RWPE2 (cell line): Measurements from ENCODE around the gene BAX.

Experiments used
- ATAC-seq: fragments of 200-7000 bp; cut with Tn5 transposase; 3 replicates; pipeline ENCODE4 v1.9.1; 2021; ENCODE audit warnings: low read depth
- DNase-seq: peaks from one replicate; pipeline ENCODE4 v3.0.0-alpha.2; 2020; ENCODE audit warnings: low spot score
- H3K27ac ChIP-seq: fragments of 450-650 bp; 2 replicates; pipeline ENCODE4 v1.5.1; 2017; ENCODE audit warnings: mild to moderate bottlenecking; ENCODE audit not compliant: poor library complexity, severe bottlenecking
- H3K27me3 ChIP-seq: fragments of 250-450 bp; sonication (Bioruptor Pico); 2 replicates; pipeline ENCODE4 v1.5.1; 2021; ENCODE audit warnings: mild to moderate bottlenecking, moderate library complexity; ENCODE audit not compliant: insufficient read depth, poor library complexity, severe bottlenecking
- H3K36me3 ChIP-seq: fragments of 250-450 bp; sonication (Bioruptor Pico); 2 replicates; pipeline ENCODE4 v1.5.1; 2020; ENCODE audit warnings: low read depth, mild to moderate bottlenecking, moderate library complexity
- H3K4me1 ChIP-seq: fragments of 250-450 bp; sonication (Bioruptor Pico); 2 replicates; pipeline ENCODE4 v1.5.1; 2021; ENCODE audit warnings: mild to moderate bottlenecking, moderate library complexity; ENCODE audit not compliant: insufficient read depth, poor library complexity, severe bottlenecking
- H3K4me3 ChIP-seq: fragments of 250-450 bp; sonication (Bioruptor Pico); 2 replicates; pipeline ENCODE4 v1.5.1; 2021; ENCODE audit warnings: mild to moderate bottlenecking, moderate library complexity; ENCODE audit not compliant: severe bottlenecking
- H3K9me3 ChIP-seq: fragments of 250-450 bp; sonication (Bioruptor Pico); 2 replicates; pipeline ENCODE4 v1.5.1; 2021; ENCODE audit warnings: mild to moderate bottlenecking, moderate library complexity; ENCODE audit not compliant: severe bottlenecking
- TF ChIP-seq, protein P1 (sequence below): fragments of 450-650 bp; IDR thresholded peaks from one replicate; pipeline ENCODE4 v1.5.1; 2017; ENCODE audit warnings: mild to moderate bottlenecking, moderate library complexity; ENCODE audit not compliant: poor library complexity, severe bottlenecking

Gene BAX

DNA sequence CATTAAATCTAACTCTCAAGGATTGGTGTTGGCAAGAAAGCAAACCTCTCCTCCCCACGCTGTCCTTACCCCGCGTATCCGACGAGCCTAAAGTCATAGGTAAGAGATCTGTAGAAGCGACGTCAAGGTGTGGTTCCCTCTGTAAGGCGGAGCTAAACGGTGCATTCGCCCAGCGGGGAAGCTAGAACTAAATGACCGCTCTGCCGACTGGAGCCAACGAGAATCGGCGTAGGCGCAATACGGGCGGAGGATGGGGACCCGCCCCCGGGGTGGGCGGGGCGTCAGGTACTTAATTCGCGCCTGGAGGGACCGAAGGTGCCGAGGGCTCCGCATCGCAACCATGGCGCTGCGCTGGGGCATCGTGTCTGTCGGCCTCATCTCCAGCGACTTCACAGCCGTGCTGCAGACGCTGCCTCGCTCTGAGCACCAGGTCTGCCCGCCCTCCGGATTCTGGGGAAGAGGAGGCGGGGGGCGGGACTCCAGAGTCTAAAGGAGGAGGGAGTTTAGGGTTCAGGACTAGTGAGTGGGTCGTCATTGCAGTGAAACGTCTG, 21.2 kb upstream of the BAX start, which contains the start of gene DHDH:
Gene DHDH, plus strand, starts transcription at position 318 of the 551 bp plus-strand sequence. Its CDS starts 23 bp downstream, at position 341.
- TF ChIP-seq, protein P1, sequence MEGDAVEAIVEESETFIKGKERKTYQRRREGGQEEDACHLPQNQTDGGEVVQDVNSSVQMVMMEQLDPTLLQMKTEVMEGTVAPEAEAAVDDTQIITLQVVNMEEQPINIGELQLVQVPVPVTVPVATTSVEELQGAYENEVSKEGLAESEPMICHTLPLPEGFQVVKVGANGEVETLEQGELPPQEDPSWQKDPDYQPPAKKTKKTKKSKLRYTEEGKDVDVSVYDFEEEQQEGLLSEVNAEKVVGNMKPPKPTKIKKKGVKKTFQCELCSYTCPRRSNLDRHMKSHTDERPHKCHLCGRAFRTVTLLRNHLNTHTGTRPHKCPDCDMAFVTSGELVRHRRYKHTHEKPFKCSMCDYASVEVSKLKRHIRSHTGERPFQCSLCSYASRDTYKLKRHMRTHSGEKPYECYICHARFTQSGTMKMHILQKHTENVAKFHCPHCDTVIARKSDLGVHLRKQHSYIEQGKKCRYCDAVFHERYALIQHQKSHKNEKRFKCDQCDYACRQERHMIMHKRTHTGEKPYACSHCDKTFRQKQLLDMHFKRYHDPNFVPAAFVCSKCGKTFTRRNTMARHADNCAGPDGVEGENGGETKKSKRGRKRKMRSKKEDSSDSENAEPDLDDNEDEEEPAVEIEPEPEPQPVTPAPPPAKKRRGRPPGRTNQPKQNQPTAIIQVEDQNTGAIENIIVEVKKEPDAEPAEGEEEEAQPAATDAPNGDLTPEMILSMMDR = no peak
- Histone ChIP-seq H3K9me3 (no peaks in the 10 kb centered on the region), H3K27ac (no peak within 1 kb of the TSS), H3K4me1 (peaks cover 6% of the 10 kb centered on the region), H3K4me3 (peak within 1 kb of the TSS; percentile 30), H3K27me3 (no peaks in the 10 kb centered on the region), H3K36me3 (no peaks in the 10 kb centered on the region)
- DNase-seq (peak; percentile 90), ATAC-seq (peak; percentile 98)

DNA sequence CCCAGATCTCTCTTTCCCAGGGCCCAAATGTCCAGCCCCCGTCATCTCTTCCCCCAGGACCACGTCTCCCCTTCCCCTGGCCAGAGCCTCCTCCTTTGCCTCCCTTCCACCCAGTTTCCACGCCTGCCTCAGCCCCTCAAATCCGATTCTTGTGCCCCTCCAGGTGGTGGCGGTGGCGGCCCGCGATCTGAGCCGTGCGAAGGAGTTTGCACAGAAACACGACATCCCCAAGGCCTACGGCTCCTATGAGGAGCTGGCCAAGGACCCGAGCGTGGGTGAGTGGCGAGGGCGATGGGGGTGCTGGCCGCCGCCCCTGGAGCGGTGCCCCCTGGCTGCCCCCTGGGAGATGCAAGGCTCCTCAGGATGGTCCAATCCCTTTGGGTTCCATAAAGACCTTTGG, 19.8 kb upstream of the BAX start:
- Histone ChIP-seq H3K4me1 (peaks cover 6% of the 10 kb centered on the region), H3K27me3 (no peaks in the 10 kb centered on the region), H3K36me3 (no peaks in the 10 kb centered on the region), H3K4me3 (no peak overlapping the region), H3K27ac (no peak overlapping the region), H3K9me3 (no peaks in the 10 kb centered on the region)
- DNase-seq (no peak), ATAC-seq (no peak)
- TF ChIP-seq, protein P1 = no peak

DNA sequence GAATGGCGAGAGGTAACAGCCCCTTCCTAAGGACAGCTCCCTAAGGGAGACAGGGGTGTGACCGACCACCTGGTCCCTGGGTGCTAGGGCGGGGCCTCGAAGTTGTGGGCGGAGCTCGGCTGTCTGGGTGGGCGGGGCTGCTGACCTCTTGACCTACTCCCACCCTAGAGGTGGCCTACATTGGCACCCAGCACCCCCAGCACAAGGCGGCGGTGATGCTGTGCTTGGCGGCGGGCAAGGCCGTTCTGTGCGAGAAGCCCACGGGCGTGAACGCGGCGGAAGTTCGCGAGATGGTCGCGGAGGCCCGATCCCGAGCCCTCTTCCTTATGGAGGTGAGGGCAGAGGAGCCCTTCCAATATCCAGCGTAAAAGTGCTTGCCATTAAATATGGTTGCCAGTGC, 18.8 kb upstream of the BAX start:
- no peaks in the 10 kb centered on the region for H3K27me3 ChIP-seq
- peaks cover under 1% of the 10 kb centered on the region for H3K9me3 ChIP-seq
- no peaks in the 10 kb centered on the region for H3K36me3 ChIP-seq
- no peak for ATAC-seq
- DNase-seq = no peak
- H3K4me3 ChIP-seq = no peak overlapping the region
- no peak overlapping the region for H3K27ac ChIP-seq
- peaks cover 6% of the 10 kb centered on the region for H3K4me1 ChIP-seq
- TF ChIP-seq, protein P1 = no peak

DNA sequence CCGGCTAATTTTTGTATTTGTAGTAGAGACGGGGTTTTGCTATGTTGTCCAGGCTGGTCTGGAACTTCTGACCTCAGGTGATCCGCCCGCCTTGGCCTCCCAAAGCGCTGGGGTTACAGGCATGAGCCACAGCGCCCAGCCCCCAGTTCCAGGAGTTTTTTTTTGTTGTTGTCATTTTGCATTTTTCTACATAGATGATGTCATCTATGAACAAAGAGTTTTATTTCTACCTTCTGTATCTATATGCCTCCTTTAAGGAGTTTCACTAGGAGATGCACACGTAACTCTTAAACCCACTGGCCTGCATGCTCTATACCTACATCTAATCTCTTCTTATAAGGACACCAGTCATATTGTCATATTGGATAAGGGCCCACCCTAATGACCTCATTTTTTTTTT, 16.4 kb upstream of the BAX start:
- Histone ChIP-seq H3K27ac (no peak overlapping the region), H3K4me3 (no peak overlapping the region), H3K4me1 (no peaks in the 10 kb centered on the region), H3K9me3 (peaks cover 3% of the 10 kb centered on the region), H3K36me3 (no peaks in the 10 kb centered on the region), H3K27me3 (no peaks in the 10 kb centered on the region)
- TF ChIP-seq, protein P1 = no peak
- no peak for ATAC-seq
- DNase-seq = no peak

DNA sequence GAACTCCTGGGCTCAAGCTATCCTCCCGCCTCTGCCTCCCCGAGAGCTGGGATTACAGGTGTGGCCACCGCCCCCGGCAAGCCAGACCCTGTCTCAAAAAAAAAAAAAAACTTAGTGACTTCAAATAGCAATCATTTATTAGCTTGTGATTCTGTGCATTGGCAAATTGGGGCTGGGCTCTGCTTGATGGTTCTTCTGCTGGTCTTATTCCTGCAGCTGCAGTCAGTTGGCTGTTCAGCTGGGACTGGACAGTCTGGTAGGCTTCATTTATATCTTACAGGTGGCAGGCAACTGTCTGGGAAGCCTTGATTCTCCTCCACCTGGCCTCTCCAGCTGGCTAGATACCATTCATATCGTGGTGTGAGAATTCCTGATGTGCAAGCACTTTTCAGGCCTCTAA, 13.8 kb upstream of the BAX start:
- Histone ChIP-seq H3K4me3 (no peak overlapping the region), H3K4me1 (no peaks in the 10 kb centered on the region), H3K27ac (no peak overlapping the region), H3K27me3 (no peaks in the 10 kb centered on the region), H3K36me3 (no peaks in the 10 kb centered on the region), H3K9me3 (peaks cover 3% of the 10 kb centered on the region)
- ATAC-seq (no peak), DNase-seq (no peak)
- TF ChIP-seq, protein P1 = no peak
